DOHH2 (cell line): ENCODE measurements around the gene TMEM164.

ENCODE experiments used
- CTCF ChIP-seq: fragments of 200-600 bp; sonication (generic); IDR thresholded peaks from one replicate; pipeline ENCODE4 v1.5.1; 2014; ENCODE audit warnings: antibody characterized with exemption, mild to moderate bottlenecking, low read depth, low read length; ENCODE audit not compliant: poor library complexity, severe bottlenecking
- EZH2phosphoT487 ChIP-seq: fragments of 200-600 bp; sonication (generic); IDR thresholded peaks from 2 replicates; pipeline ENCODE4 v1.6.1; 2017; ENCODE audit warnings: borderline replicate concordance, mild to moderate bottlenecking, antibody characterized with exemption, low read length, moderate library complexity, mixed read lengths

GRCh38 chrX:110026099-110026844, 23.4 kb downstream of the TMEM164 start:
- TF ChIP-seq CTCF (no peak), EZH2phosphoT487 (no peak)
